ENCODE data around the gene MAP4K5.

MAP4K5 gene

DNA sequence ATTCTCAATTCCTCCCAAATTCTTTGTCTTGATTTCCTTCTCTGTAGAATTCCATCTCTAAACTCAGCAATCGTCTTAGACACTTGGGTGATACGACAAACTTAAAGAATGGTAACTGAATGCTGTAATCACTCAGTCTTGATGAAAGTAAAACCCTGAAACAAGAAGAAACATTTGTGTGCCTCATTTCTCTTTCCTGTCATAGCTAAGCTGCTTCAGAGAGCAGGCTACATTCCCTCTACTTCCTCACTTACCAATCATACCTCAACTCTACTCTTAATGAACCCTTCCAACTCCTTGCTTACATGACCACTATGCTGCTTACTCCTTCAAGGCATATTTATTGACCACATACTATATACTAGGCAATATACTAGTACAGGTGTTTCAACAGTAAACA lies 8.3 kb downstream of the MAP4K5 start:
- no peaks in the 10 kb centered on the region for H3K36me3 ChIP-seq (ENCODE audit: control insufficient read depth, insufficient read depth, low read length)
- TF ChIP-seq, protein P1, sequence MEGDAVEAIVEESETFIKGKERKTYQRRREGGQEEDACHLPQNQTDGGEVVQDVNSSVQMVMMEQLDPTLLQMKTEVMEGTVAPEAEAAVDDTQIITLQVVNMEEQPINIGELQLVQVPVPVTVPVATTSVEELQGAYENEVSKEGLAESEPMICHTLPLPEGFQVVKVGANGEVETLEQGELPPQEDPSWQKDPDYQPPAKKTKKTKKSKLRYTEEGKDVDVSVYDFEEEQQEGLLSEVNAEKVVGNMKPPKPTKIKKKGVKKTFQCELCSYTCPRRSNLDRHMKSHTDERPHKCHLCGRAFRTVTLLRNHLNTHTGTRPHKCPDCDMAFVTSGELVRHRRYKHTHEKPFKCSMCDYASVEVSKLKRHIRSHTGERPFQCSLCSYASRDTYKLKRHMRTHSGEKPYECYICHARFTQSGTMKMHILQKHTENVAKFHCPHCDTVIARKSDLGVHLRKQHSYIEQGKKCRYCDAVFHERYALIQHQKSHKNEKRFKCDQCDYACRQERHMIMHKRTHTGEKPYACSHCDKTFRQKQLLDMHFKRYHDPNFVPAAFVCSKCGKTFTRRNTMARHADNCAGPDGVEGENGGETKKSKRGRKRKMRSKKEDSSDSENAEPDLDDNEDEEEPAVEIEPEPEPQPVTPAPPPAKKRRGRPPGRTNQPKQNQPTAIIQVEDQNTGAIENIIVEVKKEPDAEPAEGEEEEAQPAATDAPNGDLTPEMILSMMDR (IDR thresholded peaks at IDR 0.05; ENCODE audit: insufficient read depth, low read length, poor library complexity, severe bottlenecking) = no peak
- H3K4me3 ChIP-seq (replicated peaks; ENCODE audit: low read depth, low read length) = no peak overlapping the region
- no peaks in the 10 kb centered on the region for H3K27me3 ChIP-seq (replicated peaks; ENCODE audit: control insufficient read depth, insufficient read depth, low read length)
- DNase-seq (ENCODE audit: extremely low read depth, insufficient read length) = no peak

DNA sequence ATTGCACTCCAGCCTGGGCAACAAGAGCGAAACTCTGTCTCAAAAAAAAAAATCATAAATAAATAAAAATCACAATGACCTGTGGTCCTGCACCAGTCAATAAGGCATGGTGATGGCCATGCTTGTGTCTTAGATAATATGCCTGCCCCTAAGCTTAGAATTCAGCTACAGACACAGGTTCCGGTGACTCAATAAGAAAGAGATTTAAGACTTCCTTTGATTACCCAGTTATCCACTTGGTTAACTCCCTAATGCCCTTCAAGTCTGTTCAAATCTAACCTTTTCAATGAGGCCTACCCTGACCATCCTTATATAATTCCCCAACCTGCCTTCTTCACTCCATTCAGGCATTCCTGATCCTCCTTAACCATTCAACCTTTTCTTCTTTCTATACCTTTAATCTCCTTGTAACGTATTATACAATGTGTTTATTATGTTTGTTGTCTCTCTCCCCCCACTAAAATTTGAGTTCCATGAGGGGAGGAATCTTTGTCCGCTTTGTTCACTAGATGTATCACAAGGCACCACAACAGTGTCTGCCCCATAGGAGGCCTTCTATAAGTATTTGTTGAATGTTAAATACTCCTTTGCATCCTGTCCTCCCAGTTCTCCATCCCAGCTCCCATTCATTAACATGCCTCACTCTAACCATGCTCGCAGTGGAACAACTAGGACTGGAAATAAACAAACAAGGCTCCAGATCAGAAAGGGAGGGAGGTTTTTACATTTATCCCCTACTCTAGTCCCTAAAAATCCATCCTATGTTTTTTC lies 8.9 kb downstream of the MAP4K5 start:
- no peak for DNase-seq (ENCODE audit: extremely low read depth, insufficient read length)
- no peaks in the 10 kb centered on the region for H3K36me3 ChIP-seq (ENCODE audit: control insufficient read depth, insufficient read depth, low read length)

DNA sequence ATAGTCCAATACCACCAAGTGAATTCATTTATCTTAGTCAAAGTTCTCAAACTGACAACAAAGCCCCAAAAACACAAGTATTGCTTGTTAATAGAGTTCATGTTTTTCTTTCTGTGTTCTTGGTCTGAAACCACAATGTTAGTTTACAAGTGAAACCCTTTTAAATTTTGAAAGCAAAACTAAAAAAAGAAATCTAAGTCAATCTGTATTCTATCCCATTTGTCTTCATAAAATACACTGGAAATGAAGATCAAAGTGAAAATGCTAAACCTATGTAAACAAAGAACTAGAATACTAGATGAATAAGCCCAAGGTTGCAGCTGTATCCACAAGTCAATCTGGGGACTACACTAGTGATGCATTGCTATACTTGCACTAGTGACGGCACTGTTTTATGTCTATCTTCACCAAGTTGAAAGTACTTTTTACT lies 10.4 kb downstream of the MAP4K5 start:
- DNase-seq (ENCODE audit: extremely low read depth, insufficient read length) = peak; percentile 61
- peak overlapping the region; percentile 39 for H3K4me3 ChIP-seq (replicated peaks; ENCODE audit: low read depth, low read length)
- H3K27me3 ChIP-seq (replicated peaks; ENCODE audit: control insufficient read depth, insufficient read depth, low read length) = no peaks in the 10 kb centered on the region
- TF ChIP-seq, protein P1 (IDR thresholded peaks at IDR 0.05; ENCODE audit: insufficient read depth, low read length, poor library complexity, severe bottlenecking) = no peak
- no peaks in the 10 kb centered on the region for H3K36me3 ChIP-seq (ENCODE audit: control insufficient read depth, insufficient read depth, low read length)

More for the DNA sequence above, 8.9 kb downstream of the MAP4K5 start:
- TF ChIP-seq, protein P1 (IDR thresholded peaks at IDR 0.05; ENCODE audit: insufficient read depth, low read length, poor library complexity, severe bottlenecking) = no peak
- Histone ChIP-seq H3K27me3 (replicated peaks; ENCODE audit: control insufficient read depth, insufficient read depth, low read length) (no peaks in the 10 kb centered on the region), H3K4me3 (replicated peaks; ENCODE audit: low read depth, low read length) (no peak overlapping the region)

DNA sequence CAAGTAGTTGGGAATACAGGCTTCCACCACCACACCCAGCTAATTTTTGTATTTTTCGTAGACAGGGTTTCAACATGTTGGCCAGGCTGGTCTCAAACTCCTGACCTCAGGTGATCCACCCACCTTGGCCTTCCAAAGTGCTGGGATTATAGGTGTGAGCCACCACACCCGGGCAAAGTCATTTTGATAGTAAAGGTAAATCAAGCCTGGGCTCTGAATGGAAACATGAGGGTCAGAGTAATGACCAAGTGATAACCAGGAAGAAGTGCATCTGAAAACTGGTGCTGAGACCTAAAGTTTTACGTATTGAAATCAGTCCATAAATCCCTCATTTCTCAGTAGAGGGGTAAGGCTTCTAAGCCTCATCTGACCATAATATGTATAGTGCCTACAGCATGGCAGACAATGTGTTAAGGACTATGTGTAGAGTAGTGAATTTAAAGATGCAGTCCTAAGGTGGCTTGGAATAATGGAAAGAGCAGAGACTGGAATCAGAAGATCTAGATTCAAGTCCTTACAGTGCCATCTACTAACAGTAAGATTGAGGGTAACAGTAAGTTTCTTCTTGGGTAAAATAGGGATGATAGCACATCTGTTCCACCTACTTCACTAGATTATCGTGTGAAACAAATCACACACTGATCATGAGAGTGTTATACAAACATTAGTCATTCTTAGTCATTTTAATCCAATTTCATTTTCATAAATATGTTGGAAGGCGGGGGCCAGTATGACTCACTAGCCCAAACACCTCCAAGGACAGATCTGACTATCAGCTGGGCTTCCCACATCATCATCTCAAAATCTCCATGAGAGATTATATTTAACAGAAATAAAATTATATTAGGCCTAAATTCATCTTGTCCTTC lies 11.2 kb downstream of the MAP4K5 start:
- peak; percentile 58 for DNase-seq (ENCODE audit: extremely low read depth, insufficient read length)

DNA sequence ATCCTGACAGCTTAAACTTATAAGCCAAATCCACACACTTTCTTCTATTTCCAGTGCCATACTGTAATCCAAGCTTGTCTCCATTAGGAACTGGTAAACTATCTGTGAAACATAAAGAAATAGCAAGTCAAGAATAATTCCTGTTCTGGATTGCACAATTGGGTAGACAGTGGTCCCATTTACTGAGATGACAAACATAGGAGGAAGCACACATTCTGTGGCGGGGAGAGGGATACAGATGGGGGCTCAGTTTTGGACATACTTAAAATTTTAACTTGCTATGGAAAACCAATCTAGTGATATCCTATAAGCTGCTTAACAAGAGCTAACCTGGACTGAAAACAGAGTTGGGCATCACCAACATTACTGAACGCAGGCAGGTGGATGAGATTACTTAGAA lies 16.3 kb downstream of the MAP4K5 start:
- Histone ChIP-seq H3K36me3 (ENCODE audit: control insufficient read depth, insufficient read depth, low read length) (no peaks in the 10 kb centered on the region), H3K27me3 (replicated peaks; ENCODE audit: control insufficient read depth, insufficient read depth, low read length) (no peaks in the 10 kb centered on the region), H3K4me3 (replicated peaks; ENCODE audit: low read depth, low read length) (no peak overlapping the region)
- DNase-seq (ENCODE audit: extremely low read depth, insufficient read length) = no peak
- TF ChIP-seq, protein P1 (IDR thresholded peaks at IDR 0.05; ENCODE audit: insufficient read depth, low read length, poor library complexity, severe bottlenecking) = no peak

More for the DNA sequence above, 11.2 kb downstream of the MAP4K5 start:
- no peaks in the 10 kb centered on the region for H3K27me3 ChIP-seq (replicated peaks; ENCODE audit: control insufficient read depth, insufficient read depth, low read length)
- TF ChIP-seq, protein P1 (IDR thresholded peaks at IDR 0.05; ENCODE audit: insufficient read depth, low read length, poor library complexity, severe bottlenecking) = no peak
- no peaks in the 10 kb centered on the region for H3K36me3 ChIP-seq (ENCODE audit: control insufficient read depth, insufficient read depth, low read length)
- peak overlapping the region; percentile 39 for H3K4me3 ChIP-seq (replicated peaks; ENCODE audit: low read depth, low read length)
